GM21360 (cell line): Measurements from ENCODE around the gene UFSP2.

Experiments
- ATAC-seq: cut with Tn5 transposase; IDR thresholded peaks from one replicate; pipeline ENCODE4 v1.9.1; 2021; ENCODE audit warnings: mild to moderate bottlenecking, moderate library complexity; ENCODE audit not compliant: unreplicated experiment

The UFSP2 gene

GRCh38 chr4:185358514-185358913 is 67.2 kb downstream of the UFSP2 start:
- no peak for ATAC-seq

- ATAC-seq: no peak
Measured at GRCh38 chr4:185357733-185358440, 67.9 kb downstream of the UFSP2 start.

GRCh38 chr4:185357211-185357610 is 68.6 kb downstream of the UFSP2 start:
- no peak for ATAC-seq

GRCh38 chr4:185352741-185353140 is 73.0 kb downstream of the UFSP2 start:
- no peak for ATAC-seq

- no peak for ATAC-seq
Measured at GRCh38 chr4:185352202-185352601, 73.6 kb downstream of the UFSP2 start.

GRCh38 chr4:185351691-185352090 is 74.1 kb downstream of the UFSP2 start:
- no peak for ATAC-seq
